NCI-H2171 treated with DMSO at 0.1 percent for 48 hours (cell line): Measurements from ENCODE around the gene BSN.
A peak's percentile ranks its signal among the peaks of the same experiment; 100 is the strongest.
"Not testable (repeated sequence)": the region's sequence is repeated elsewhere in the genome, so short reads cannot be mapped to it uniquely, and the experiment has no call there.

Experiments used
- DNase-seq: peaks from one replicate; lab custom pipeline; 2025; lab: John Stamatoyannopoulos, UW

The BSN gene

DNA sequence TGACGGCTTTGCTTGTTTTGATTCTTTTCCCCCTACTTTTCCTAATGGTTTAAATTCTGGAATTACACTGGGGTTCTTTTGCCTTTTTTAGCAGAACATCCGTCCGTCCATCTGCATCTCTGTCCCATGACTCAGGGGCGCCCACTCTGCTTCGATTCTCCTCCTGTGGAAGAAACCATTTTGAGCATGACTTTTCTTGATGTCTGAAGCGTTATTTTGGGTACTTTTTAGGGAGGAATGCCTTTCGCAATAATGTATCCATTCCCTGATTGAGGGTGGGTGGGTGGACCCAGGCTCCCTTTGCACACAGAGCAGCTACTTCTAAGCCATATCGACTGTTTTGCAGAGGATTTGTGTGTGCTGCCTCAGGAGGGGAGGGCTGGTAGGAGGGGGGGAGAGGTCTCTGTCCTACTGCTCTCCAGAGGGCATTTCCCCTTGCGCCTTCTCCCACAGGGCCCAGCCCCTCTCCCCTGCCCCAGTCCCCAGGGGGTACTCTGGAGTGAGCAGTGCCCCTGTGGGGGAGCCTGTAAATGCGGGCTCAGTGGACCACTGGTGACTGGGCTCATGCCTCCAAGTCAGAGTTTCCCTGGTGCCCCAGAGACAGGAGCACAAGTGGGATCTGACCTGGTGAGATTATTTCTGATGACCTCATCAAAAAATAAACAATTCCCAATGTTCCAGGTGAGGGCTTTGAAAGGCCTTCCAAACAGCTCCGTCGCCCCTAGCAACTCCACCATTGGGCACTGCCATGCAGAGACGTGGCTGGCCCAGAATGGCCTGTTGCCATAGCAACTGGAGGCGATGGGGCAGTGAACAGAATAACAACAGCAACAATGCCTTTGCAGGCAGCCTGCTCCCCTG lies 19.5 kb upstream of the BSN start:
- no peak for DNase-seq

DNA sequence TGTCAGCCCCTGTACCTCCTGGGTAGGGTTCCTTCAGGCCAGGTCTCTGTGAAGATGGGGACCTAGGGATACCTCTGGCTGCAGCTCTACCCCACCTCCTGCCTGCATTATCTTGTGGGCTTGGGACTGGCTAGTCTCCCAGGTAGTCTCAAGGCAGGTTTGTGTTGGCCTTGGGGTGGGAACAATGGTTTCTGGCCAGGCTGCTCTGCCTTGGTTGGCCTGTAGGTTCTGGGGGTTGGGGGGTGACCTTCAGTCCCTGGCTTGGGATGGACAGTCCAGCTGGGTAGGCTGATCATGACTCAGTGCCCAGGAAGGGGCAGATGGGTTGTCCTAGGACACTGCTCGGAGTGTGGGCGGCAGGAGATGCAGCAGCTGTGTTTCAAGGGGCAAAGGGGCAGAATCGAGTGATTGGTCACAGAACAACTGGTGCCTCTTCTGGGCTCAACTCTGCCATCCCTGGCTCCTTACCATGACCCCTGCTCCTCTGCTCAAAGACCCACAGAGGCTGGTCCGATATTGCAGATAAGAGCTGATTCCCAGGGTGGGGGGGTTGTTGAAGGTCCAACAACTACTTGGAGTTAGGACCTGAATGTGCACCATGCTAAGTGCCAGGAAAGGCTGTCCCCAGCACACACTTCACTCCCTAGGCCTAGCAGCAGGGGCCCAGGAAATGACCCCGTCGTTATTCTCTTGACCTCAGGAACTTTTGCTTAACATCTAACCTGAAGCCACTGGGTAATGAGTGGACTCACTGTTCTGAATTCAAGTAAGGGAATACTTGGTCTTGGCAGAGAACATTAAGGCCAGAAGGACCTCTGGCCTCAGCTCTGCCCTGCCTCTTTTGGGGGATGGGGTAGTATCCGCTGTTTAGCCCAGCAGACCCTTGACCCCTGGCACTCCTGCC lies 18.1 kb upstream of the BSN start:
- DNase-seq, result no peak

DNA sequence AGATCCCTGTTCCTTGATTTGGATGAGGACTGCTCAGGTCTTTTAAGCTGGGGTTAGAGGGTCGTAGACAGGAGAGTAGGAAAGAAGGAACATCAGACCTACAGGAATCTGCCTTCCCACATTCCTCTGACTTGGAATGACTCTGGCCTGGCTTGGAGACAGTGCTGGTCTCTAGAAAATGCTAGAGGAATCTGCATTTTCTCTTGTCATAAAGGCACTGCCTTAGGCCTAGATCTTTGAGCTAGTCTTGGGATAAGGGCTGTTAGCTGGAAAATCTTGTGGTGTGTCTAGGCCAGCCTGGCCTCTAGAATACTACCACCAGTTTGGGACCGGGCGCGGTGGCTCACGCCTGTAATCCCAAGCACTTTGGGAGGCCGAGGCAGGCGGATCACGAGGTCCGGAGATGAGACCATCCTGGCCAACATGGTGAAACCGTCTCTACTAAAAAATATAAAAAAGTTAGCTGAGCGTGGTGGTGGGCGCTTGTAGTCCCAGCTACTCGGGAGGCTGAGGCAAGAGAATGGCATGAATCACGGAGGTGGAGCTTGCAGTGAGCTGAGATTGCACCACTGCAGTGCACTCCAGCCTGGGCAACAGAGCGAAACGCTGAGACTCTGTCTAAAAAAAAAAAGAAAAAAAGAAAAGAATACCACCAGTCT lies 17.3 kb upstream of the BSN start:
- no peak for DNase-seq

DNA sequence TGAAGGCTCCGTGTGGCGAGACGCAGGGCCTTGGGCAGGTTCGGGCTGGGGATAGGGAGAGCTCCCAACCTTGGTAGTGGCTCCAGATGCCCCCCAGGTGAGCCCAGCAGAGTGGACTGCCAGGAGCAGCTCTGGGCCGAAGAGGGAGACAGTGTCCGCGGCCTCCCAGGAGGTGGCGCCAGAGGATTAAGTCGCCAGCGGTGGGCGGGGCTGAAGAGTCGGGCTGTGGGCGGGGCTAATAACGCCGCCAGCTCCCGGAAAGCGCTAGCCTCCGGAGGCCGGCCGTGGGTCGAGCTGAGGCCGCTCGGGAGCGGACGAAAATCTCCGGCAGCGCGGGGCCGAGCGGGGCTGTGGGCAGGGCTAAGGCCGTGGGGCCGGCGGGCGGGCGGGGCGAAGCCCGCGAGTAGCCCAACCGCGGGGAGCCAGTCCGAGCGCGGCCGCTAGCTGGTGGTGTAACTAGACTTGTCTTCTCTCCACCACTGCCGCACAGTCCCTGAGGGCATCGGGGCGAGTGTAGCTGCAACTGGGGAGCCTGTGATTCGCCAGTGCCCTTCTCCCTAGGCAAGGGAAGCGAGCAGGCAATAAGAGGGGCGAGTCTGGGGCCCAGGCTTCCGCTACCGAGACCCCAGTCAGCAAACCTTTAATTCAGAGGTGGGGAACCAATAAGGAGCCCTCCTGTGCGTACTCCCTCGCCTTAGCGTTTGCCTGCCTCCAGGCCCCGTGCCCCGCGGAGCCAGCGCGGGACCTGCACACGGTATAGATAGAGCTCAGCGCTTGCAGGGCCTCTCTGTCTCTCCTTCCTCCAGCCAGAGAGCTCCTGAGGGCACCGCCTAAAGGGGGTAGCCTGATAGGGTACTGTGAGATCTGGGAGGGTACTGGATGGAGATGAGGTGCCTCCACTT lies 14.4 kb upstream of the BSN start:
- peak; percentile 72 for DNase-seq

DNA sequence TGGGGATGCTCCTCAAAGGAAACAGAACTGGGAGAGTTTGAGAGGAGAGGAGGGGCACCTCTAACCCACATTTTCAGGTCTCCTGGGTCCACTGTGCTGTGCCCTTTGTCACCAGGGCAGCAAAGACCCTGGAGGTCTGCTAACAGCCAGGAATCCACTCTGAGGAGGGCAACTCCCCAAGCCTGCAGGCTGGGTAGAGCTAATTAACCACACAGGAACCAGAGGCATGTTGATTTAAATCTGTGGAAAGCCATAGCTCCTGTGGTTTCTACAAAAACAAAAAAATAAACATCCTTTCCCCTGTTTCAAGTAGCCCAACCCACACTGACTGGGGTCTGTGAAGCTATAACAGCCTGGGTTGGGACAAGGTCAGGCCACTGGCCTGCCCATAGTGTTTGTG lies 2.2 kb upstream of the BSN start:
- no peak for DNase-seq

DNA sequence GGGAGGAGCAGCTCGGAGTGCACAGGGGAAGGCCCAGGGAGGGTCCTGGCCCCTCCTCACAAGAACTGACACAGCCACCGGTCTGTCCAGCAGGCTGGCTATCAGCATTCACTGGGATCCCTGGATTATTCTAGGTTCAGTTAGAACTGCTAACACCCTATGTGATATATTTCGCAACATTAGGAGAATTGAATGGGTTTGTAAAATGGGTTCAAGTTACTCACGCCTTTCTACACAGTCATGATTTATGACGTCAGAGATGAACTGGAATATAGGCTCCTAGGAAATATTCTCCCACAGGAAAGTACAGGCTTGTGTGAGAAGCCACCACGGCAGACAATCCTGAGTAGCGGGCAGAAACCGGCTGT lies 969 bp upstream of the BSN start:
- DNase-seq, result peak; percentile 30

DNA sequence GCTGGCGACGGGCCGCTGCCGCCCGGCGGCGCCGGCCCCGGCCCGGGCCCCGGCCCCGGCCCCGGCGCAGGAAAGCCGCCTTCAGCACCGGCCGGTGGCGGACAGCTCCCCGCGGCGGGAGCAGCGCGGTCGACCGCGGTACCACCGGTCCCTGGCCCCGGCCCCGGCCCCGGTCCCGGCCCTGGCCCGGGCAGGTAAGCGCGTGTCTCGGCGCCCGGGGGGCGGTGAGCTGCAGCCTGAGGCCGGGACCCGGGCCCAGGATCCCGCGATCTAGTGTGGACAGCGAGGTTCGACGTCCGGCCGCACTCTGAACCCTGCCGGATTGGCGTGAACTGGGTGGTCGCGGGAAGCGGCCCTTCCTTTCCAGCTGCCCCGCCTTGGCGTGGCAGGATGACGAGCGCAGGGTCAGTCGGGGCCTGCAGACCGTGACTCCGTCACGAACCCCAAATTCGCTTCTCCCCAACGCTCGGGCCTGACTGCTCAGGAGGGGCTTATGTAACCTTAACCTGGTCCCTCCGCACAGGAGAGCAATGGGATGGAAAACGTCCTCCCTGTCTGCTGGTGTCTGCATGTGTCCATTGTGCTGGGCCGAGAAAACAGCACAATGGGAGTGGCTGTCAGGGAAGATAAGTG lies 472 bp downstream of the BSN start:
- no peak for DNase-seq

DNA sequence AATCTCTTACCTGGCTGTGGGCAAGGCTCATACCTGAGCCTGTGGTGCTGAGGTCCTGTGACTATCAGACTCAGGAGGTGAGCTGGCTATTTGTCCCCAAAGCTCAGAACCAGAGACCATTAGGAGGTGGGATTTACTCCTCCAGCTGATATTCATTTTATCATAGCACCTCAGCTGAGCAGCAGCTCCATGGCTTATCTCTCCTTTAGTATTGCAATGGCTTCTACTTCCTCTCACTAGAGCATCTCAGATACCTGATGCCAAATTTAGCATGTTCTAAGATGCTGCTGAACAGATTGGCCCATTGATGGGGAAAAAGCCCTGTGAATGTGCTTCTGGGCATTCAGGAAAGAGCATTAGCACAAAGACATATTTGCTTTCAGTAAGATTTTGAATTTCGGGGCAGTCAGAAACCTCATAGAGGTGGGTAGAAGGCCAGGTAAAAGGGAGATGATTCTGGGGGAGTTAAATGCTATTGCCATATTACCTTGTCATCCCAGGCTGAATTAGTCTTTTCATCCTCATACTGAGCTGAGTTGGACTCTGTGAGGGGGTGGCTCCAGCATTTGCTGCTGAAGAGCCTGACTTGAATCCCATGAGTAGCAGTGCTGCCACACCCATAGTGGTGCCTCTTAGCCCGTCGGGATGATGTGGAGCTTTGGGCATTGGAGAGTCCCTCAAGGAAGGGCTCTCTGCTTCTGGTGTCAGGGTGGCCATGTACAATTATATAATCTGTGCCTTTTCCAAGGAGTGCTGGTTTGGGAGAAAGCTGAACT lies 2.4 kb downstream of the BSN start:
- no peak for DNase-seq

DNA sequence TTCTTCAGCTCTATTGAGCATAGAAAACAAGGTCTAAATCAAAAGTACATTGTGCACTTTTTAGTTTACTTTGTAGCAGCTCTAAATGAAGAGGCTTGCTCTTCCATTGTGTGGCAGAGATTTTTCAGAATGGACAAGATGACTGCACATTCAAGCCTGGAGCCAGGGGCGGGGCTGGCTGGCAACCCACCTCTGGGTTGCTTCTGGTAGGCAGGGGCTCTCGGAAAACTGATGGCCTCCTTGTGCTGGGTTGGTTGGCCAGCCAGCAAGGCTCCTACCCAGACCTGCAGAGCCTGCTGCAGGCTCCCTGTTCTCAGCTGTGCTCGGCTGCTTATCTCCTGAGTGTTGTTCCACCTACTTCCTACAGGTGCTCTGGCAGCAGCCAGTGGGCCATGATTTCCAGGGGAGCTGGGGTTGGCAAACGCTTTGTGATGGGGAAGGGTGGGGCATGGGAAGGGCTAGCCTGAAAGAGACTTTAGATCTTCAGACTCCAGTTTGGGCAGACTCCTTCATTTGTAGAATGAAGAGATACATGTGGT lies 8.8 kb downstream of the BSN start:
- no peak for DNase-seq

DNA sequence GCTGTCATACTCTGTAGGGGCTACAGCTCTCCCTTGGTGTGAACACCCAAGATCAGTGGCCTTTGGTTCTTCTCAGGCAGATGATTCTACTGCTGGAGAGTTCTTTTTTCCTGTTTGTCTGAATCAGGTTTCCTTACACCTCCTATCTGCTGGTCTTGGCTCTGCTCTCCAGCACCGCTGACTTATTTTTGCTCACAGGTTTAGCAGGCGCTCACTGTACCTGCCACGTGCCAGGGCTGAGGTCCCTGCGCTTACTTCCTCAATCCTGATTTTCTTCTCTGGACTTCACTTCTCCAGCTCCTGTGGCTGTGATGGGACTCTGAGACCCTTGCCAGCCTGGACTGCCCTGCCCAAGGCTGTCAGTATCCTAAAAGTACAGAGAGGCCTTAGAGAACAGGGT lies 9.5 kb downstream of the BSN start:
- DNase-seq, result no peak

DNA sequence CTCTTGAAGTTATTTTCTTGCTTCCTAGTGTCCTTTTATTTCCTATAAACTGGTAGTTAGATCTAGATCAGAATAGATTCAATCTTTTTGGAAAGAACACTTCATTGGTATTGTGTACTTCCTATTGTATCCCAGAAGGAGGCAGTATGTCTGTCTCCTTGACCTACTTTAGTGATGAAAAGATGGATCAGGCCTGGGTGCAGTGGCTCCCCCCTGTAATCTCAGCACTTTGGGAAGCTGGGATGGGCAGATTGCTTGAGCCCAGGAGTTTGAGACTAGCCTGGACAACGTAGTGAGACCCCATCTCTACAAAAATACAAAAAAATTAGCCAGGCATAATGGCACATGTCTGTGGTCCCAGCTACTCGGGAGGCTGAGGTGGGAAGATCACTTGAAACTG lies 12.0 kb downstream of the BSN start:
- DNase-seq, result no peak

DNA sequence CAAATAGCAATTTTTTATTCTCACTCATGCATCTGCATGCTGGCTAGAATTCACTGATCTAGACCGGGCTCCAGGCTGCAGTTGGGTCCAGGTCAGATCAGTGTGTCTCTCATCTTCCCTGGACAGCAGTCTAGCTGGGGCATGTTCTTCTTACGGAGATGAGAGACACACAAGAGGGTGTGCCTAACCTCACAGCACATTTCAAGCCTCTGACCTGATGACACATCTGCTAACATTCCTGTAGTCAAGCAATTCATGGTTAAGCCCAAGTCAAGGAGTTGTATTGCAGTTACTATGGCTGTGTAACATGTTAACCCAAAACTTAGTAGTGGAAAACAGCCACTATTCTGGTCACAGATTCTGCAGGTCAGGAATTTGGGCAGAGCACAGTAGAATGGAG lies 13.1 kb downstream of the BSN start:
- no peak for DNase-seq

DNA sequence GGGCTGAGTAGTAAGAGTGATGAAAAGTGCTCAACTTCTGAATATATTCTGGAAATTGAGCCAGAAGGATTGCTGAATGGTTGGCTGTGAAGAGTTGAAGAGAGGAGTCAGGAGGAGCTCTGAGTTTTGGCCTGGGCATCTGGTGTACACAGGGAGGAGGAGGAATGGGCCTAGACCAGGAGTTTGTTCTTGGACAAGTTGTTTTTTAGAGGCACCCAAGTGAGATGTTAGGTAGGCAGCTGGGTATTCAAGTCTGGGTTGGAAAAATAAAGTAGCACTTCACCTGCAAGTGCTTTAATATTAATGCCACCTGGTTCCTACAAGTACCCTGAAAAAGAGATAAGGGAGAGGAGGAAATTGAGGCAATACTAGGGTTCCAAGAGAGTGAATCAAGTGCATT lies 14.7 kb downstream of the BSN start:
- no peak for DNase-seq

DNA sequence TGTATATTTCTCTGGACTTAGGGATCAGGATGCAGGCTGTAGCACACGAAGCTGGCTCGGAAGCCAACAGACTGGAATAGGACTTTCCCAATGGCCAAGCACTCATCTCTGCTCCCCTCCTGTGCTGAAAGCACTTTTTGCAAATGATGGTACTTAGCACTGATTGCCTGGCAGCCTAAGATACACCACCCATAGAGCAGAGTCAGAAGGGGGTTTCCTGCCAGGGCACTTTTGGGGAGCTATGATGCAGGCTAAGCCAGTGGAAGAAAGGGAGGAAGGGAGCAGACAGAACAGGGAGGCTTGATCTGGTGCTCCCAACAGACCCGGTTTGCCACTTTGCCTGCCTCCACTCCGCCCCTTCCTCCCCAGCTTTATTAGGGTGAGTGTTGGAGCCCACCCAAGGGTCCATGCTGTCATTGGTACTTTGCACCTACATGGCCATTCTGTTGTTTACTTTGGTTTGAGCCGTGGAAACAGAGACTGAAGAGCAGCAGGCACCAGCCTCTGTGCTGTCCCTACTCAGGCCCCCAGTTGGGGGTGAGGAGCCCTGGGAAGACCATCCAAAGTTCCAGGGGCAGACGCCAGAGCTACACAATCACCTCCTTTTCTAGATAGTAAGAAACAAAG lies 15.9 kb downstream of the BSN start:
- no peak for DNase-seq

DNA sequence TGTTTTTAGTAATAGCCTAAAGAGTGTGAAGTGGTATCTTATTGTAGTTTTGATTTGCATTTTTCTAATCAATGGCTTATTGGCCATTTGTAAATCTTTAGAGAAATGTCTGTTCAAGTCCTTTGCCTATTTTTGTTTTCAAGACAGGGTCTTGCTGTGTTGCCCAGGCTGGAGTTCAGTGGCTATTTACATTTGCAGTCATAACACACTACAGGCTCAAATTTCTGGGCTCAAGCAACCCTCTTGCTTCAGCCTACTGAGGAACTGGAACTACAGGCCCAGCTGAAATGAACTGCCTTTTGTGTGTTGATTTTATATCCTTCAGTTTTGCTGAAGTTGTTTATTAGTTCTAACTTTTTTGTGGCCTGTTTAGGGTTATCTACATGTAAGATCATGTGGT lies 27.9 kb downstream of the BSN start:
- no peak for DNase-seq

DNA sequence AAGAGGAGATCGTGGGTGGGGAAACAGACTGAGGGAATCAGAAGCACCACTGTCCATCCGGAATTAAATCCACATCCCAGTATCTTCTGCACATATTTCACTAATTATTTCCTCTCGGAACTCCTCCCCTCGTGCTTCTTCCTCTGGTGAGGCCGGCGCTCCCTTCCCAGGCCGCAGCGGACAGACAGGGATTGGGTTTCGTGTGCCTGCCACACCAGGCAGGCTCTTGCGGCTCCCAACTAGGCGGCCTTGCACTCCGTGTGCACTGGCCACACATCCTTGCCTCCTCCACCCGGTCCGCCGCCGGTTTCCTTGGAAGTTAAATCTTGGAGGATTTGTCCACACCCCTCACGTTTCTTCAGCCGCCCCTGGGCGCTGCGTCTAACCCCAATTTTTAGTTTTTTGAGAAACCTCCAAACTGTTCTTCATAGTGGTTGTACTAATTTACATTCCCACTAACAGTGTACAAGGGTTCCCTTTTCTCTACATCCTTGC lies 31.0 kb downstream of the BSN start:
- not testable (repeated sequence) for DNase-seq

DNA sequence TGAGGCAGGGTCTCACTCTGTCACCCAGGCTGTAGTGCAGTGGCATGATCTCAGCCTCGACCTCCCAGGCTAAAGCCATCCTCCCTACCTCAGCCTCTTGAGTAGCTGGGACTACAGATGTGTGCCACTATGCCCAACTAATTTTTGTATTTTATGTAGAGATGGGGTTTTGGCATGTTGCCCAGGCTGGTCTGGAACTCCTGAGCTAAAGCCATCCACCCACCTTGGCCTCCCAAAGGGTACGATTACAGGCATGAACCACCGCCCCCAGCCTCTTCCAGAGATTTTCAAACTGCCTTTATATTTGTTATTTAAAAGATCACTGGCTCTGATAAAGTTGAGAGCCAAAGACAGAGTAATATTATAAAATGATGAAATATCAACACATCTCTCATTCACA lies 37.3 kb downstream of the BSN start:
- peak; percentile 10 for DNase-seq

DNA sequence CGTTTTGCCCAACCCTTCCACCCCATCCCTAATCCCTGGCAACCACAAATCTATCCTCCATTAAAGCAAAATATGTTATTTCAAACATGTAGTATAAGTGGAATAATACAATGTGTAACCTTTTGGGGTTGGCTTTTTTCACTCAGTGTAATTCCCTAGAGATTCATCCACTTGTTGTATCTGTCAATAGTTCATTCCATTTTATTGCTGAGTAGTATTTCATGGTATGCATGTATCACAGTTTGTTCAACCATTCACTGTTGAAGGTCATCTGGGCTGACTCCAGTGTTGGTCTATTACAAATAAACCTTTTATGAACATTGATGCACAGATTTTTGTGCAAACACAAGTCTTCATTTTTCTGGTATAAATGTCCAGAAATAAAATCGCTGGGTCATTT lies 38.8 kb downstream of the BSN start:
- DNase-seq, result no peak

DNA sequence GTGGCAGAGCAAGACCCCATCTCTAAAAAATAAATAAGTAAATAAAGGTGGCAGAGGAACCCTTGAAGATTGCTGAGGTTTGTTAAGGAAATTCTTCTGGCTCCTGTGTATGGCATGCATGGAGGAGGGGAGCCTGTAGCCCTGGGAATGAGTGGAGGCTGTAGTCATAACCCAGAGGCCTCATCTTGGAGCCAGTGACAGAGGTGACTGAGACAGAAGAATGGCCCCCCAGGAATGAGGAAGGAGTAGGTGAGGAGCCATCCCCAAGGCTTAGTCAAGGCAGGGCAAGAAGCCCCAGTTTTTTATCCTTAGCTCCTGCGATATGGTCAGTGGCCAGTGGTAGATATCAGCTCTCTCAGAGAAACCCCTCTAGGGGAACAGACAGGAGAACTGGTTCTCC lies 46.5 kb downstream of the BSN start:
- no peak for DNase-seq
